CD4-positive, CD25-positive, alpha-beta regulatory T cell (primary cell): Measurements from ENCODE around the gene FGG. TPM values are rescaled to one million over a fixed set of nuclear protein-coding genes. Genes with fewer than 3 reads are reported as not detected.

ENCODE experiments used
- ATAC-seq, 2 donors: fragments of 150-1000 bp; cut with Tn5 transposase; one replicate each; pipeline ENCODE4 v1.10.0; 2021; ENCODE audit warnings: low read depth in 2 of 2, moderate number of reproducible peaks in 2 of 2, moderate library complexity in 1 of 2
- DNase-seq, 3 donors: peaks; one replicate each; pipeline versions ENCODE4 v3.0.0 to v3.0.0-alpha.2; 2012 to 2022; ENCODE audit warnings: mixed read lengths in 1 of 3
- H3K27ac ChIP-seq: one replicate; pipeline ENCODE4 v1.7.0; 2013; ENCODE audit warnings: mild to moderate bottlenecking, low read length; ENCODE audit not compliant: insufficient read depth, poor library complexity, severe bottlenecking
- H3K27me3 ChIP-seq: one replicate; pipeline ENCODE4 v1.7.0; 2013; ENCODE audit warnings: low read length; ENCODE audit not compliant: control insufficient read depth, insufficient read depth
- H3K36me3 ChIP-seq: one replicate; pipeline ENCODE4 v1.7.0; 2013; ENCODE audit warnings: mild to moderate bottlenecking, low read length, moderate library complexity; ENCODE audit not compliant: control insufficient read depth, insufficient read depth
- H3K4me1 ChIP-seq: 2 replicates; pipeline ENCODE4 v1.7.0; 2013; ENCODE audit warnings: mild to moderate bottlenecking, low read length; ENCODE audit not compliant: insufficient read depth, control insufficient read depth, poor library complexity, severe bottlenecking
- H3K4me3 ChIP-seq: one replicate; pipeline ENCODE4 v1.7.0; 2013; ENCODE audit warnings: low read depth, mild to moderate bottlenecking, low read length, moderate library complexity
- H3K9me3 ChIP-seq, 2 experiments: 1 replicate in 1 of 2; 2 replicates in 1 of 2; pipeline ENCODE4 v1.7.0; 2013; ENCODE audit warnings: low read length in 2 of 2, mild to moderate bottlenecking in 1 of 2, moderate library complexity in 1 of 2; ENCODE audit not compliant: control insufficient read depth in 2 of 2
- H3K27ac Mint-ChIP-seq, 3 donors: one replicate each; pipeline ENCODE4 v1.8.0; 2020 to 2022; ENCODE audit warnings: mild to moderate bottlenecking in 3 of 3, mixed read lengths in 3 of 3, moderate library complexity in 2 of 3
- H3K27me3 Mint-ChIP-seq: one replicate; pipeline ENCODE4 v1.8.0; 2022; ENCODE audit warnings: mild to moderate bottlenecking, mixed read lengths
- H3K36me3 Mint-ChIP-seq: one replicate; pipeline ENCODE4 v1.8.0; 2020; ENCODE audit warnings: mixed read lengths
- H3K4me1 Mint-ChIP-seq, 4 donors: one replicate each; pipeline ENCODE4 v1.8.0; 2020 to 2022; ENCODE audit warnings: mixed read lengths in 4 of 4, mild to moderate bottlenecking in 1 of 4
- H3K4me3 Mint-ChIP-seq, 4 donors: one replicate each; pipeline ENCODE4 v1.8.0; 2020 to 2022; ENCODE audit warnings: mild to moderate bottlenecking in 4 of 4, mixed read lengths in 4 of 4, moderate library complexity in 3 of 4
- H3K9me3 Mint-ChIP-seq, 7 donors: one replicate each; pipeline ENCODE4 v1.8.0; 2020 to 2022; ENCODE audit warnings: mixed read lengths in 7 of 7, mild to moderate bottlenecking in 3 of 7, moderate library complexity in 2 of 7
- polyA plus RNA-seq, 4 donors: library from polyadenylated mRNA; unstranded; fragments of 300-500 nt; fragmentation: Illumina TruSeq; gene quantifications; one replicate each; pipeline ENCODE4 v1.2.3, GENCODE V29; 2021
- total RNA-seq: library from RNA; stranded (reverse); gene quantifications from one replicate; pipeline ENCODE4 v1.2.3, GENCODE V29; 2022

Gene FGG
- total RNA-seq (not detected), polyA plus RNA-seq (not detected)

DNA sequence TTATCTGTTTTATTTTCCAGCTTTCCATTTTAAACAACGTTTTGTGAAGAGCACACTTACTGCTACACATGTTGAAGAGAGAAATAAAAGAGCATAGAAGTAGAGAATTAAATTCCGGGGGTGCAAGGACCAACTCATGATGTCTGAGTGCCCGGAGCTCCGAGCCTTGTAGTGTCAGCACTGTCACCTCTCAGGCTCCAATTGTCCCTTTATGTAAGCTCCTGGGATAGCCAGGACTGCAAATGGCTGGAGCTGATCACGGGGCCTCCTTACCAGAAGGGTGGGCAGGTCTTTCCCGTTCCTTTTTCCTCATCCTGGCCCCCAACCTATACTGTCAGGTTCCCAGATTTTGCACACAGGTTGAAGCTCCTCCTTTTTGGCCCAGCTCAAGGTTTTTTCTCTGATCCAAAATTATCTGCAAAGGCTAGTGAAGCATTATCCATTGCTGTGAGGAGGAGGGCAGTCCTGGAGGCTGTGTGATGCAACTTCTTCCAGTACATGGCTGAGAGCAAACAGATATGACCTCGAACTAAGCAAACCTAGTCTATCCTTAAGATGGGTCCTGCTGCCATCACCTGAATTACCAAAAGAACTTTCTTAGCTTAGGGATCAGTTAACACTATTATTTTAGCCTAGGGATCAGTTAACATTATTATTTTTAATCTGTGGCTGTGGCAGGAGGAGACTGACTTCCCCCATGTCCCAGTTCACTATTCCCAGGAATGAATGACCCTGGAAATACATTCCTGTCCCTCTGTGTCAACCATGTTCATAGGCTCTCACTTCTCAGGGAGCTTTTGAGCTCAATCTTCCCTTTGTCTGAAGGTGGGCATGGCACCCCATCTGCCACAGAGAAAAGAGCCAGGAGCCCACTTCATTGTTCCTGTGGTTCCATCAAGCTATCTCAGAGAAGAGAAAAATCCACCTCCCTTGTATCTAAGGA, at the start of gene FGG:
Gene FGG, minus strand, starts transcription at position 185 of the 943 bp plus-strand sequence. Its CDS starts 47 bp downstream, at position 138.
- H3K4me3 Mint-ChIP-seq = no peak within 1 kb of the TSS
- ATAC-seq = no peak

DNA sequence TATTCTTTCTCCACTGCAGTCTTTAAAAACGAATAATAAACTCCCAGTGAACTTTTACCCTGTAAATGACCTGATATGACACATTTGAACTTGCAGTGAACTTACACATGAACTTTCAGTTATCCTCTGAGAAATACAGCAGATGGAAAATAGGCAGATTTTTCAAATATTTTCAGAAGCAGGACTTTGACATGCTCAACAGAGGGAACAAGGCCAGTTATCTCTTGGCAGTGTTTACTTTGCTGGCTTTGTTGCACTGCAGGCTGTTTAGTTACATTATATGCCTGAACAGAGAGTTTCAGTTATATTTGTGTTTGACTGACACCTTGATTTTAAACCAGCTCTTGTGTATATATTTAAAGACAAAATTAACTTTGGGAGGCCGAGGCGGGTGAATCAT, 47.6 kb upstream of the FGG start:
- DNase-seq (no peak), ATAC-seq (no peak)
- H3K27me3 ChIP-seq = no peaks in the 10 kb centered on the region
- Mint-ChIP-seq H3K4me1 (no peaks in the 10 kb centered on the region), H3K36me3 (no peaks in the 10 kb centered on the region), H3K9me3 (peaks cover 0 to 3% (median 0%) of the 10 kb centered on the region in 7 donors), H3K4me3 (no peak overlapping the region), H3K27ac (no peak overlapping the region), H3K27me3 (no peaks in the 10 kb centered on the region)
- no peak overlapping the region for H3K27ac ChIP-seq
- no peak overlapping the region for H3K4me3 ChIP-seq
- H3K4me1 ChIP-seq = no peaks in the 10 kb centered on the region
- H3K9me3 ChIP-seq = no peaks in the 10 kb centered on the region
- no peaks in the 10 kb centered on the region for H3K36me3 ChIP-seq

More for the DNA sequence above, at the start of gene FGG:
- Mint-ChIP-seq H3K27ac (no peak within 1 kb of the TSS), H3K4me1 (peaks cover 0 to 4% (median 1%) of the 10 kb centered on the region in 4 donors), H3K27me3 (peaks cover 19% of the 10 kb centered on the region), H3K9me3 (no peaks in the 10 kb centered on the region), H3K36me3 (no peaks in the 10 kb centered on the region)
- Histone ChIP-seq H3K27me3 (peaks cover 4% of the 10 kb centered on the region), H3K36me3 (no peaks in the 10 kb centered on the region), H3K4me3 (no peak within 1 kb of the TSS), H3K9me3 (no peaks in the 10 kb centered on the region), H3K27ac (no peak within 1 kb of the TSS), H3K4me1 (no peaks in the 10 kb centered on the region)
- no peak for DNase-seq

DNA sequence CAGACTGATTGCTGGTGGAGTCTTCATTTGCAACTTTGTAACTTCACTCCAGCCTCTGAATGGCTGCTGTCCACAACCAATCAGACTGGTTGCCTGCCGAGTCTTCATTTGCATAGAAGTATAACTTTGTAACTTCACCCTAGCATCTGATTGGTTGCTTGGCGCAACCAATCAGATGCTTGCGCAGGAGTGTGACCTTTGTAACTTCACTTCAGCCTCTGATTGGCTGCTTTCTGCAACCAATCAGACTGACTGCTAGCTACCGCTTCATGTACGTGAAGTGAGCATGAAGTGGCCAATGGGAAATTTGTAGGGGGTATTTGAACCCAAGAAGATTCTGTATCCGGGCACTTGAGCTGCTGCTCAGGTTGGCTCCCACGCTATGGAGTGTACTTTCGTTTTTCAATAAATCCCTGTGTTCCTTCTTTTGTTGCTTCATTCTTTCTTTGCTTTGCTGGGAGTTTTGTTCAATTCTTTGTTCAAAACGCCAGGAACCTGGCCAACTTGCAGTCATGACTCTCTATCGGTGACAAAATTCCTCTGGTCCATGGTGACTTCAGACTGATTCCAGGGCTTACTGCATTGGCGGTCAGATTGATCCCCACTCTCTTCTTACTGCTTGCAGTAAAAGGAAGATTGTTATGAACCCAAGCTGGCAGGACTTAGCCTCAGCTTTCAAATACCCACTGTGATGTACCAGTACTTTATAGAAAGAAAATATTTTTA, 46.4 kb upstream of the FGG start:
- H3K4me1 ChIP-seq = no peaks in the 10 kb centered on the region
- H3K4me1 Mint-ChIP-seq = no peaks in the 10 kb centered on the region
- ATAC-seq (no peak), DNase-seq (no peak)
- H3K36me3 ChIP-seq = no peaks in the 10 kb centered on the region
- no peak overlapping the region for H3K27ac ChIP-seq
- H3K4me3 Mint-ChIP-seq = no peak overlapping the region
- peaks cover 0 to 3% (median 0%) of the 10 kb centered on the region in 7 donors for H3K9me3 Mint-ChIP-seq
- H3K27me3 ChIP-seq = no peaks in the 10 kb centered on the region
- H3K9me3 ChIP-seq = no peaks in the 10 kb centered on the region
- no peak overlapping the region for H3K4me3 ChIP-seq
- no peaks in the 10 kb centered on the region for H3K36me3 Mint-ChIP-seq
- H3K27me3 Mint-ChIP-seq = no peaks in the 10 kb centered on the region
- H3K27ac Mint-ChIP-seq = no peak overlapping the region

DNA sequence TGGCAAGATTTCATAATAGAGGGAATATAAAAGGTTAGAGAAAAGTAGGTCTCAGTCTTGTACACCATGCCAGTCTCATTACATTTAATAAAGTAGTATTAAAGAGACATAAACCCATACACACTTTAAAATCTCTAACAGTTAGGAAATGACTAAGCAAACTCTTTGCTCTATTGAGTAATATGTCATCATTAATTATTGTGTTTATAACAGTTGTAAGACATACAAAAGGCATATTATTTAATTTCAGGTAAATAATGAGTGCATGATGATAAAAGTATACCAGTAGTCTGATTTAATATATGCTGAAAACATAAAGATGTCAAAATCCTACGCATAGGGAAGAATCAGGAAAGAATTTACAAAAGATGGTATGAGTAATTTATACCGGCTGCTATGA, 31.0 kb upstream of the FGG start:
- Histone ChIP-seq H3K36me3 (no peaks in the 10 kb centered on the region), H3K4me1 (no peaks in the 10 kb centered on the region), H3K27ac (no peak overlapping the region), H3K27me3 (peaks cover under 1% of the 10 kb centered on the region), H3K4me3 (no peak overlapping the region), H3K9me3 (no peaks in the 10 kb centered on the region)
- Mint-ChIP-seq H3K9me3 (no peaks in the 10 kb centered on the region), H3K4me1 (no peaks in the 10 kb centered on the region), H3K4me3 (no peak overlapping the region), H3K36me3 (no peaks in the 10 kb centered on the region), H3K27me3 (peaks cover 13% of the 10 kb centered on the region), H3K27ac (no peak overlapping the region)
- ATAC-seq (no peak), DNase-seq (no peak)

DNA sequence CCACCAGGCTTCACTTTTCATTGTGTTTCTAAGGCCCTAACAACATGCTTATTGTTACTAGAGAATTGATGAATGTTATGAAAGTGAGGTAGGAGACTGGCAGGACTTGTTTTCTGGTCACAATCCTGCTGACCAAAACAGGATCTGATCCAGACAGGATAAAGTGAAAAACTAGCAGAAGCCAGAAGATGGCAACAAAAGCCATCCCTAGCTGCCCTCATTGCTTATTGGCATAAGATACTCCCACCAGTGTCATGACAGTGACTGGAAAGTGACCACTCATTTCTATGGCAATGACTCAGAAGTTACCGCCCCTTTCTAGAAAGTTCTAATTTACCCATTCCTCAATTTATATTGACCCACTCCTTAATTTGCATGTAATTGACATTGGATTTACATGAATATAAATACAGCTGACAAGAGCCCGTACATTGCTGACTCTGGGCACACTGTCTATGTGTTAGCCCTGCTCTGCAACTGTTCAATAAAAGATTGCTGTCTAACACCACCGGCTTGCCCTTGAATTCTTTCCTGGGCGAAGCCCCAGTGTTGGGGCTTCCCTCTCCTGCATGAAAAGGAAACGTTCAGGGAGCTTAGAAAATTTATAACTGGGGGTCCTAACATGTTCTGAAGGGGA, 30.0 kb upstream of the FGG start:
- H3K36me3 Mint-ChIP-seq = no peaks in the 10 kb centered on the region
- H3K4me1 ChIP-seq = no peaks in the 10 kb centered on the region

DNA sequence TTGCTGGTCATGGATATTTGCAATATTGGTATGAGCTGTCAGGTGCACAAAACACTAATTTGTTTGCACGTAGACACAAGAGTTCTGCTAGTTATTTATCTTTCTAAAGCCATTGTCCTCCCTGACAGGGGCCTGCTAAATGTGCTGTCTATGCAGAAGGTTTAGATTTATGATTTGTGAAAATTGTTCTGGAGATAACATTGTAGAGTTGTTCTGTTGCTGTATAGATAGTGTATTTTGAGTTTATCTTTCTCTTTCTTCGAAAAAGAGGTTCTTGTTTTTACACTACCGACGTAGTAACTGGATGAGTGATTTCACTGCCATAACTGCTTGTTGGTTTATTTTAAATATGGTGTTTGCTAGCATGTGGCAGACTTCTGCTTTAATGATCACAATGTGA, 28.5 kb upstream of the FGG start:
- H3K4me3 ChIP-seq = no peak overlapping the region
- H3K9me3 ChIP-seq = no peaks in the 10 kb centered on the region
- H3K4me3 Mint-ChIP-seq = no peak overlapping the region
- H3K4me1 Mint-ChIP-seq = no peaks in the 10 kb centered on the region
- H3K36me3 ChIP-seq = no peaks in the 10 kb centered on the region
- H3K27ac ChIP-seq = no peak overlapping the region
- ATAC-seq = no peak
- H3K27ac Mint-ChIP-seq = no peak overlapping the region
- H3K36me3 Mint-ChIP-seq = no peaks in the 10 kb centered on the region
- no peak for DNase-seq
- H3K27me3 ChIP-seq = peaks cover 2% of the 10 kb centered on the region
- peaks cover 20% of the 10 kb centered on the region for H3K27me3 Mint-ChIP-seq
- no peaks in the 10 kb centered on the region for H3K4me1 ChIP-seq
- peaks cover 0 to 4% (median 0%) of the 10 kb centered on the region in 7 donors for H3K9me3 Mint-ChIP-seq

More for the DNA sequence above, 30.0 kb upstream of the FGG start:
- Histone ChIP-seq H3K36me3 (no peaks in the 10 kb centered on the region), H3K4me3 (no peak overlapping the region), H3K27me3 (peaks cover 2% of the 10 kb centered on the region), H3K27ac (no peak overlapping the region), H3K9me3 (no peaks in the 10 kb centered on the region)
- no peak for ATAC-seq
- no peak overlapping the region for H3K4me3 Mint-ChIP-seq
- no peaks in the 10 kb centered on the region for H3K4me1 Mint-ChIP-seq
- H3K9me3 Mint-ChIP-seq = peaks cover 0 to 2% (median 0%) of the 10 kb centered on the region in 7 donors
- peaks cover 23% of the 10 kb centered on the region for H3K27me3 Mint-ChIP-seq
- no peak for DNase-seq
- H3K27ac Mint-ChIP-seq = no peak overlapping the region

DNA sequence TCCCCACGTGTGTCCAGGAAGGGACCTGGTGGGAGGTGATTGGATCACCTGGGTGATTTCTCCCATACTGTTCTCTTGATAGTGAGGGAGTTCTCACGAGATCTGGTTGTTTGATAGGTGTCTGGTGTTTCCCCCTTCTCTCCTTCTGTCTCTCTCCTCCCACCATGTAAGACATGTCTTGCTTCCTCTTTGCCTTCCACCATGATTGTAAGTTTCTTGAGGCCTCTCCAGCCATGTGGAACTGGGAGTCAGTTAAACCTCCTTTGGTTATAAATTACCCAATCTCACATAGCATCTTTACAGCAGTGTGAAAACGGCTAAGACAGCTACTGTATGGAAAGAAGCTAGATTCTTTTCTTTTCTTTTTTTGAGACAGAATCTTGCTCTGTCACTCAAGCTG, 21.6 kb upstream of the FGG start:
- no peak overlapping the region for H3K27ac Mint-ChIP-seq
- Histone ChIP-seq H3K4me1 (no peaks in the 10 kb centered on the region), H3K36me3 (no peaks in the 10 kb centered on the region), H3K27ac (no peak overlapping the region), H3K27me3 (peaks cover 6% of the 10 kb centered on the region), H3K9me3 (no peaks in the 10 kb centered on the region), H3K4me3 (no peak overlapping the region)
- no peaks in the 10 kb centered on the region for H3K4me1 Mint-ChIP-seq
- DNase-seq (no peak), ATAC-seq (no peak)
- H3K27me3 Mint-ChIP-seq = peaks cover 15% of the 10 kb centered on the region
- peaks cover 0 to 4% (median 0%) of the 10 kb centered on the region in 7 donors for H3K9me3 Mint-ChIP-seq
- H3K36me3 Mint-ChIP-seq = no peaks in the 10 kb centered on the region
- no peak overlapping the region for H3K4me3 Mint-ChIP-seq
